Measurements from ENCODE around the gene CPLX4. TPM values are rescaled to one million over a fixed set of nuclear protein-coding genes. Genes with fewer than 3 reads are reported as not detected.

Gene CPLX4
- total and polyA plus RNA-seq, 2 of the 8 experiments (the other 6 are each of a cell fraction or from before 2014, with no cell fraction given), result not detected

GRCh38 chr18:59272891-59273758 lies 45.3 kb downstream of the CPLX4 start, which contains the start of gene RAX (continued):
- no peak for TF ChIP-seq ATF2 (IDR thresholded peaks at IDR 0.05; ENCODE audit: low read length)
- TF ChIP-seq ATF3 (IDR thresholded peaks at IDR 0.05; ENCODE audit: insufficient read depth, low read depth, low read length), result no peak
- TF ChIP-seq RXRA (IDR thresholded peaks at IDR 0.05; ENCODE audit: insufficient read depth, low read depth, low read length), result no peak
- no peak for TF ChIP-seq EP300 (IDR thresholded peaks at IDR 0.05; ENCODE audit: borderline replicate concordance in 1 of 2, low read depth in 2 of 2, low read length in 2 of 2)
- no peak for TF ChIP-seq CHD1 (IDR thresholded peaks at IDR 0.05; ENCODE audit: low read depth, low read length)
- TF ChIP-seq GABPA (IDR thresholded peaks at IDR 0.05; ENCODE audit: borderline replicate concordance, insufficient read depth, low read length), result no peak

Measured in H1 (cell line).